Left ventricle myocardium inferior (tissue), 1 donor: ENCODE data around the gene WDR20. TPM values are rescaled to one million over a fixed set of nuclear protein-coding genes. Genes with fewer than 3 reads are reported as not detected.

Experiments
- DNase-seq: peaks from one replicate; pipeline ENCODE4 v3.0.0-alpha.2; 2020
- H3K27ac ChIP-seq: fragments of 200-600 bp; replicated peaks from 2 replicates; pipeline ENCODE4 v1.8.0; 2021
- H3K27me3 ChIP-seq: fragments of 200-600 bp; 2 replicates; pipeline ENCODE4 v1.8.0; 2021; ENCODE audit warnings: low read depth
- H3K36me3 ChIP-seq: fragments of 200-600 bp; 2 replicates; pipeline ENCODE4 v1.8.0; 2021
- H3K4me1 ChIP-seq: fragments of 200-600 bp; 2 replicates; pipeline ENCODE4 v1.8.0; 2021
- H3K4me3 ChIP-seq: fragments of 200-600 bp; 2 replicates; pipeline ENCODE4 v1.8.0; 2021; ENCODE audit warnings: mild to moderate bottlenecking, moderate library complexity
- H3K9me3 ChIP-seq: fragments of 200-600 bp; replicated peaks from 2 replicates; pipeline ENCODE4 v1.8.0; 2021
- CTCF ChIP-seq: fragments of 200-600 bp; IDR thresholded peaks from 2 replicates; pipeline ENCODE4 v1.8.0; 2021; ENCODE audit warnings: antibody characterized with exemption, mild to moderate bottlenecking, borderline replicate concordance
- intact Hi-C: fragments of 100-400 bp; cut with micrococcal nuclease; formaldehyde crosslinking; loops from one replicate; pipeline ENCODE4 v1.11.0; 2022
- total RNA-seq: library from RNA; stranded (reverse); fragmentation: NEBNext Ultra II Directional; extraction: Animal tissue kit (Norgen Biotek cat#: 25700); gene quantifications from one replicate; pipeline ENCODE4 v1.2.1, GENCODE V29; 2021
- donor health status: DM: no; HTN: yes; CAD: no; lungs with severe emphysema.

Gene WDR20
- total RNA-seq, 1 donor from 2014 or later, result 20.9 TPM

- Histone ChIP-seq H3K36me3 (peaks cover 21% of the 10 kb centered on the region), H3K9me3 (no peaks in the 10 kb centered on the region), H3K27me3 (no peaks in the 10 kb centered on the region), H3K4me3 (no peak overlapping the region), H3K27ac (no peak overlapping the region), H3K4me1 (peaks cover 54% of the 10 kb centered on the region)
- DNase-seq, result no peak
- intact Hi-C loops, result no loop called here
- no peak for TF ChIP-seq CTCF
These were observed 80.3 kb downstream of the WDR20 start for GRCh38 chr14:102220031-102220430.

GRCh38 chr14:102221026-102221425 lies 81.3 kb downstream of the WDR20 start:
- no peak for TF ChIP-seq CTCF
- intact Hi-C loops, result no loop called here
- Histone ChIP-seq H3K27ac (peak overlapping the region; percentile 18), H3K4me3 (no peak overlapping the region), H3K36me3 (peaks cover 22% of the 10 kb centered on the region), H3K27me3 (no peaks in the 10 kb centered on the region), H3K4me1 (peaks cover 44% of the 10 kb centered on the region), H3K9me3 (no peaks in the 10 kb centered on the region)
- no peak for DNase-seq

- no peak for TF ChIP-seq CTCF
- Histone ChIP-seq H3K4me3 (no peak overlapping the region), H3K9me3 (no peaks in the 10 kb centered on the region), H3K4me1 (peaks cover 38% of the 10 kb centered on the region), H3K27ac (no peak overlapping the region), H3K27me3 (no peaks in the 10 kb centered on the region), H3K36me3 (peaks cover 22% of the 10 kb centered on the region)
- no peak for DNase-seq
- intact Hi-C loops, result no loop called here
These were observed 82.4 kb downstream of the WDR20 start for GRCh38 chr14:102222009-102222575.

- intact Hi-C loops, result no loop called here
- no peak overlapping the region for H3K4me3 ChIP-seq
- peaks cover 22% of the 10 kb centered on the region for H3K36me3 ChIP-seq
- no peak for DNase-seq
- no peak overlapping the region for H3K27ac ChIP-seq
- peaks cover 37% of the 10 kb centered on the region for H3K4me1 ChIP-seq
- no peaks in the 10 kb centered on the region for H3K27me3 ChIP-seq
- no peaks in the 10 kb centered on the region for H3K9me3 ChIP-seq
- TF ChIP-seq CTCF, result no peak
These were observed 83.1 kb downstream of the WDR20 start for GRCh38 chr14:102222751-102223150.

- TF ChIP-seq CTCF, result no peak
- H3K27ac ChIP-seq, result no peak overlapping the region
- H3K9me3 ChIP-seq, result no peaks in the 10 kb centered on the region
- peaks cover 28% of the 10 kb centered on the region for H3K4me1 ChIP-seq
- no peaks in the 10 kb centered on the region for H3K27me3 ChIP-seq
- intact Hi-C loops, result no loop called here
- H3K4me3 ChIP-seq, result no peak overlapping the region
- peaks cover 23% of the 10 kb centered on the region for H3K36me3 ChIP-seq
- no peak for DNase-seq
These were observed 84.0 kb downstream of the WDR20 start for GRCh38 chr14:102223682-102224081.
